ENCODE measurements around the gene VPS39. TPM values are rescaled to one million over a fixed set of nuclear protein-coding genes. Genes with fewer than 3 reads are reported as not detected.

VPS39 gene
- total and polyA plus RNA-seq, 9 of the 15 experiments (the other 6 are each of a cell fraction or from before 2014, with no cell fraction given), result 3.2 to 37.3 (median 21.8) TPM

GRCh38 chr15:42138411-42138810 lies 69.7 kb downstream of the VPS39 start:
- H3K9me3 ChIP-seq (replicated peaks; ENCODE audit: control insufficient read depth, insufficient read depth, low read depth, low read length), result no peaks in the 10 kb centered on the region
- H3K4me1 ChIP-seq (replicated peaks in 1 of 2; ENCODE audit: control insufficient read depth in 2 of 2, insufficient read depth in 2 of 2, low read length in 2 of 2), result peaks cover 5 to 7% of the 10 kb centered on the region in 2 experiments; a peak in 3 of 5 replicates
- no peak for FAIRE-seq
- no peak for ATAC-seq
- TF ChIP-seq, protein P1, sequence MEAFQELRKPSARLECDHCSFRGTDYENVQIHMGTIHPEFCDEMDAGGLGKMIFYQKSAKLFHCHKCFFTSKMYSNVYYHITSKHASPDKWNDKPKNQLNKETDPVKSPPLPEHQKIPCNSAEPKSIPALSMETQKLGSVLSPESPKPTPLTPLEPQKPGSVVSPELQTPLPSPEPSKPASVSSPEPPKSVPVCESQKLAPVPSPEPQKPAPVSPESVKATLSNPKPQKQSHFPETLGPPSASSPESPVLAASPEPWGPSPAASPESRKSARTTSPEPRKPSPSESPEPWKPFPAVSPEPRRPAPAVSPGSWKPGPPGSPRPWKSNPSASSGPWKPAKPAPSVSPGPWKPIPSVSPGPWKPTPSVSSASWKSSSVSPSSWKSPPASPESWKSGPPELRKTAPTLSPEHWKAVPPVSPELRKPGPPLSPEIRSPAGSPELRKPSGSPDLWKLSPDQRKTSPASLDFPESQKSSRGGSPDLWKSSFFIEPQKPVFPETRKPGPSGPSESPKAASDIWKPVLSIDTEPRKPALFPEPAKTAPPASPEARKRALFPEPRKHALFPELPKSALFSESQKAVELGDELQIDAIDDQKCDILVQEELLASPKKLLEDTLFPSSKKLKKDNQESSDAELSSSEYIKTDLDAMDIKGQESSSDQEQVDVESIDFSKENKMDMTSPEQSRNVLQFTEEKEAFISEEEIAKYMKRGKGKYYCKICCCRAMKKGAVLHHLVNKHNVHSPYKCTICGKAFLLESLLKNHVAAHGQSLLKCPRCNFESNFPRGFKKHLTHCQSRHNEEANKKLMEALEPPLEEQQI (IDR thresholded peaks at IDR 0.05), result no peak
- TF ChIP-seq ZNF274 (IDR thresholded peaks at IDR 0.05; ENCODE audit: borderline replicate concordance, low read depth, low read length) (no peak), MED1 (CRISPR knock-in tag; IDR thresholded peaks at IDR 0.05; ENCODE audit: borderline replicate concordance) (no peak), ARID1B (IDR thresholded peaks at IDR 0.05) (no peak), FUS (optimal IDR thresholded peaks at IDR 0.05; ENCODE audit: low read depth, low read length) (no peak), PPARD (CRISPR knock-in tag; IDR thresholded peaks at IDR 0.05) (no peak), RBM34 (IDR thresholded peaks at IDR 0.05; ENCODE audit: borderline replicate concordance, insufficient read depth, low read length) (no peak), FOXK1 (CRISPR knock-in tag; IDR thresholded peaks at IDR 0.05; ENCODE audit: borderline replicate concordance) (no peak), DLX4 (CRISPR knock-in tag; IDR thresholded peaks at IDR 0.05) (no peak), CBFA2T2 (conservative IDR thresholded peaks at IDR 0.05) (no peak)
- BruUV-seq (replicated peaks), result no TSS peak
- peaks cover 2 to 37% of the 10 kb centered on the region in 2 experiments; a peak in 3 of 5 replicates for H3K27me3 ChIP-seq (ENCODE audit: control insufficient read depth in 2 of 2, insufficient read depth in 2 of 2, low read length in 2 of 2)
- WGBS (ENCODE audit: insufficient coverage, low coverage, missing lambda C conversion rate), result 0% methylated on average over 4 of the region's 4 CpGs
- no peak overlapping the region for H3K9ac ChIP-seq (ENCODE audit: insufficient read depth in 1 of 2, low read depth in 2 of 2, low read length in 2 of 2)
- H3K79me2 ChIP-seq (ENCODE audit: control insufficient read depth, insufficient read depth, low read length), result no peaks in the 10 kb centered on the region
- H3K4me3 ChIP-seq, result no peak overlapping the region
- no peak for DNase-seq (ENCODE audit: extremely low read depth in 1 of 4, low spot score in 3 of 4)
- intact Hi-C loops (cut with micrococcal nuclease), result loop anchor here (5.0 kb wide), 2 partner anchors 56 to 249 kb away; no protein-coding TSS in a partner anchor
- no peaks in the 10 kb centered on the region for H3K36me3 ChIP-seq (ENCODE audit: control insufficient read depth, insufficient read depth, low read length)
- H4K20me1 ChIP-seq (replicated peaks; ENCODE audit: control insufficient read depth, insufficient read depth, low read length), result no peaks in the 10 kb centered on the region
- in situ Hi-C loops (cut with MboI), result loop anchor here (5.0 kb wide), 1 partner anchor 71 kb away; no protein-coding TSS in a partner anchor
- ChIA-PET CTCF (ENCODE audit: low intra/inter-chr PET ratio) (interaction anchor here (0.5 to 0.9 kb wide), 4 partner anchors 59 to 444 kb away, joined by 3 to 4 read pairs (median 3); no protein-coding TSS in a partner anchor), POLR2A (interaction anchor here (0.5 to 1.1 kb wide), 3 partner anchors 10 to 59 kb away, joined by 3 to 4 read pairs (median 3); partner anchors contain the start of gene PLA2G4F)
- no peak overlapping the region for H3K4me2 ChIP-seq (ENCODE audit: insufficient read depth, low read length)
- no peak overlapping the region for H2AFZ ChIP-seq (ENCODE audit: low read depth, low read length)
- H3K9me1 ChIP-seq (ENCODE audit: control insufficient read depth, insufficient read depth, low read length), result no peaks in the 10 kb centered on the region
- H3K27ac ChIP-seq (ENCODE audit: extremely low read depth, low read depth, low read length), result no peak overlapping the region

Measured in K562 (cell line).